Erythroblast (primary cell): ENCODE measurements around the gene GPR89A.
"Not testable (repeated sequence)": the region's sequence is repeated elsewhere in the genome, so short reads cannot be mapped to it uniquely, and the experiment has no call there.

Experiments used
- GATA1 ChIP-seq: IDR thresholded peaks from 2 replicates; pipeline ENCODE4 v1.6.1; 2011; ENCODE audit warnings: low read depth, mild to moderate bottlenecking, control low read depth, low read length, moderate library complexity
- POLR2A ChIP-seq: IDR thresholded peaks from 2 replicates; pipeline ENCODE4 v1.6.1; 2011; ENCODE audit warnings: mild to moderate bottlenecking, low read length

DNA sequence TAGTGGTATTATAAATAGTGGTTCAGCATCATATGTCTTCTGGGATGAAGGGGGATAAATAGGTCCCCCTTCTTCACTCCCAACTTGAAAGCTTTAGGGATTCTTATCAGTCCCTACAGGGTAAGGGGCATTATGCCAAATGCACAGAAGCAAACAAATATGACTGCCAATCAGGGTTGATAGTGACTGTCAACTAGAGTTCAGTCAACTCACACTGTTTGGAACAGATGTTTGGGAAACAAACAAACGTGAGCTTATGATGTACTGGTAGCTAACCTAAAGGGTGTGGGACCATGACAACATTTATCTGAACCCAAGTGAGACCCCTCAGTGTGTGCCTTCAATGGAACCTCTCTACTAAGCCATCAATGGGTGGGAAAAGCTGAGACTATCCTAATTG lies 65.4 kb downstream of the GPR89A start:
- TF ChIP-seq POLR2A, GATA1: not testable (repeated sequence)
